Measurements from ENCODE around the gene KRTCAP3. TPM values are rescaled to one million over a fixed set of nuclear protein-coding genes. Genes with fewer than 3 reads are reported as not detected.

Gene KRTCAP3
- total and polyA plus RNA-seq, 2 of the 8 experiments (the other 6 are each of a cell fraction or from before 2014, with no cell fraction given): 55.4 to 72.5 TPM

DNA sequence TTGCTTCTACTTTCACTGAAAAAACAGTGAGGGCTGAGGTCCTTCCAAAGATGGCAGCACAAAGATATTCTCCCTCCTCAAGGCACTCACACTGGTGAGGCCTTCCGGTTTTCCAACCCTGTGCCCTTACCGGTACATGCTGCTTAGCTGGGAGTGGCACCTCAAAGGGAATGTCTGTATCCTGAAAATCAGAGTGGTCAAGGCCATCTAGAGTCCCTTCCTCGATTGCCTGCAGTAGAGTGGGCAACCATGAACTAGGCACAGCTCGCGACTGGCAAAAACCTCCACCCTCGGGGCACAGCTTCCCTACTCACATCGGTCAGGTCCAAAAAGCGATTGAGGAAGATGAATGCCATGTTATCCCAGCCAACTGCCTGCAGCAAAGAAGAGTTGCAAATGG, 3.4 kb downstream of the KRTCAP3 start:
- Histone ChIP-seq H4K91ac (replicated peaks; ENCODE audit: insufficient read length, low read length) (no peak overlapping the region), H2AK5ac (ENCODE audit: low read depth, low read length) (no peak overlapping the region), H2BK12ac (ENCODE audit: low read depth, low read length) (no peak overlapping the region), H3K9ac (replicated peaks in 1 of 4; ENCODE audit: extremely low read depth in 1 of 4, low read depth in 3 of 4, low read length in 3 of 4) (no peak overlapping the region), H3K18ac (ENCODE audit: extremely low read depth, low read length) (no peak overlapping the region), H2BK15ac (ENCODE audit: low read length) (no peak overlapping the region), H3K36me3 (ENCODE audit: control insufficient read depth in 2 of 4, insufficient read depth in 4 of 4, low read length in 3 of 4) (peaks cover 3 to 23% (median 9%) of the 10 kb centered on the region in 4 experiments; a peak in 7 of 8 replicates), H3K79me1 (ENCODE audit: low read depth, low read length) (no peaks in the 10 kb centered on the region; the same call in 1 of the 2 replicates), H3K27ac (ENCODE audit: low read depth, low read length) (no peak overlapping the region), H2BK5ac (ENCODE audit: low read depth, low read length) (no peak overlapping the region), H3K27me3 (replicated peaks in 1 of 4; ENCODE audit: control insufficient read depth in 3 of 4, extremely low read depth in 1 of 4, insufficient read depth in 3 of 4, low read length in 3 of 4) (no peaks in the 10 kb centered on the region), H3K4me2 (ENCODE audit: insufficient read depth in 1 of 2, low read depth in 2 of 2, low read length in 2 of 2) (no peak overlapping the region), H3K4ac (replicated peaks; ENCODE audit: insufficient read length, low read depth, low read length) (no peak overlapping the region), H2BK20ac (ENCODE audit: low read length) (no peak overlapping the region), H3K9me3 (ENCODE audit: insufficient read depth in 2 of 2, low read depth in 1 of 2, low read length in 1 of 2) (no peaks in the 10 kb centered on the region), H4K5ac (ENCODE audit: insufficient read length, low read depth, low read length) (no peak overlapping the region), H4K20me1 (replicated peaks in 1 of 2; ENCODE audit: control insufficient read depth in 1 of 2, insufficient read depth in 2 of 2, low read length in 2 of 2) (no peaks in the 10 kb centered on the region), H3K23me2 (ENCODE audit: low read depth, low read length) (peaks cover 8% of the 10 kb centered on the region), H2BK120ac (replicated peaks; ENCODE audit: low read depth, low read length) (no peak overlapping the region), H3K14ac (ENCODE audit: insufficient read length) (no peak overlapping the region), H4K8ac (ENCODE audit: extremely low read depth, insufficient read depth, low read length) (no peak overlapping the region), H2AFZ (ENCODE audit: low read length) (no peak overlapping the region), H3K23ac (ENCODE audit: insufficient read length) (no peak overlapping the region), H3K4me1 (replicated peaks in 1 of 4; ENCODE audit: control insufficient read depth in 3 of 4, insufficient read depth in 4 of 4, low read length in 3 of 4) (peaks cover 0 to 14% (median 8%) of the 10 kb centered on the region in 4 experiments; a peak in 5 of 7 replicates), H3K4me3 (ENCODE audit: extremely low read depth in 1 of 4, insufficient read depth in 2 of 4, low read depth in 3 of 4, low read length in 4 of 4) (no peak overlapping the region), H3K79me2 (ENCODE audit: control insufficient read depth in 1 of 2, insufficient read depth in 2 of 2, low read length in 2 of 2) (no peaks in the 10 kb centered on the region), H3K56ac (replicated peaks; ENCODE audit: insufficient read length, low read depth, low read length) (no peak overlapping the region)
- POLR2A ChIA-PET (ENCODE audit: partially characterized antibody): interaction anchor here (0.6 to 1.5 kb wide), 6 partner anchors 10 to 224 kb away, joined by 3 to 10 read pairs (median 4); partner anchors contain the start of genes GTF3C2, NRBP1 and PPM1G
- FAIRE-seq (no peak), DNase-seq (ENCODE audit: low read depth in 1 of 2, low spot score in 2 of 2) (no peak)
- WGBS, 2 experiments (ENCODE audit: extremely low coverage in 1 of 2, insufficient coverage in 1 of 2, insufficient read length in 1 of 2, insufficient replicate concordance in 2 of 2, low coverage in 1 of 2, low lambda C conversion rate in 2 of 2, missing lambda C conversion rate in 1 of 2): 95% methylated on average over 8 of the region's 8 CpGs; no CpG with 5 or more reads in 1 of the 2 experiments
- CTCF ChIA-PET (ENCODE audit: partially characterized antibody): no interaction called here
- TF ChIP-seq HDAC6 (IDR thresholded peaks at IDR 0.05; ENCODE audit: low read depth, low read length): no peak
- TF ChIP-seq CBX5 (IDR thresholded peaks at IDR 0.05; ENCODE audit: low read depth, low read length): no peak
- TF ChIP-seq BCL11A (IDR thresholded peaks at IDR 0.05; ENCODE audit: low read depth in 2 of 2, low read length in 2 of 2): no peak
